ENCODE data around the gene CABP1. TPM values are rescaled to one million over a fixed set of nuclear protein-coding genes. Genes with fewer than 3 reads are reported as not detected.

Gene CABP1
- polyA plus RNA-seq, 1 donor (not counting 4 experiments of a cell fraction or from before 2014, with no cell fraction given), result 0.04 TPM

GRCh38 chr12:120662879-120663278 lies 22.5 kb downstream of the CABP1 start:
- Histone ChIP-seq H3K9ac (ENCODE audit: control insufficient read depth, extremely low read depth, insufficient read depth, low read length) (no peak overlapping the region), H3K4me2 (ENCODE audit: control insufficient read depth, extremely low read depth, insufficient read depth, low read depth, low read length) (no peak overlapping the region), H3K4me3 (ENCODE audit: control insufficient read depth in 2 of 3, extremely low read depth in 1 of 3, insufficient read depth in 2 of 3, low read depth in 1 of 3, low read length in 3 of 3) (no peak overlapping the region), H3K4me1 (ENCODE audit: control insufficient read depth, extremely low read depth, insufficient read depth, low read length) (no peaks in the 10 kb centered on the region), H3K36me3 (ENCODE audit: control insufficient read depth in 2 of 2, extremely low read depth in 1 of 2, insufficient read depth in 2 of 2, low read length in 2 of 2) (no peaks in the 10 kb centered on the region), H3K27me3 (ENCODE audit: control insufficient read depth, extremely low read depth, insufficient read depth, low read length) (peaks cover 6% of the 10 kb centered on the region), H2AFZ (ENCODE audit: control insufficient read depth, low read length) (no peak overlapping the region), H3K9me3 (ENCODE audit: control insufficient read depth, low read depth, low read length) (no peaks in the 10 kb centered on the region), H3K79me2 (ENCODE audit: control insufficient read depth, insufficient read depth, low read length) (no peaks in the 10 kb centered on the region), H4K20me1 (ENCODE audit: control insufficient read depth, extremely low read depth, insufficient read depth, low read length) (no peaks in the 10 kb centered on the region), H3K27ac (ENCODE audit: control insufficient read depth, insufficient read depth, low read length) (no peak overlapping the region), H3K9me1 (ENCODE audit: control insufficient read depth, extremely low read depth, insufficient read depth, low read length) (no peaks in the 10 kb centered on the region)
- FAIRE-seq (no peak), DNase-seq (ENCODE audit: low read depth, low spot score) (no peak)
- dilution Hi-C loops (cut with MboI; ENCODE audit: extremely low pct_ligation_motif_present, low sequenced_read_pairs), result no loop called here
- TF ChIP-seq, protein P1, sequence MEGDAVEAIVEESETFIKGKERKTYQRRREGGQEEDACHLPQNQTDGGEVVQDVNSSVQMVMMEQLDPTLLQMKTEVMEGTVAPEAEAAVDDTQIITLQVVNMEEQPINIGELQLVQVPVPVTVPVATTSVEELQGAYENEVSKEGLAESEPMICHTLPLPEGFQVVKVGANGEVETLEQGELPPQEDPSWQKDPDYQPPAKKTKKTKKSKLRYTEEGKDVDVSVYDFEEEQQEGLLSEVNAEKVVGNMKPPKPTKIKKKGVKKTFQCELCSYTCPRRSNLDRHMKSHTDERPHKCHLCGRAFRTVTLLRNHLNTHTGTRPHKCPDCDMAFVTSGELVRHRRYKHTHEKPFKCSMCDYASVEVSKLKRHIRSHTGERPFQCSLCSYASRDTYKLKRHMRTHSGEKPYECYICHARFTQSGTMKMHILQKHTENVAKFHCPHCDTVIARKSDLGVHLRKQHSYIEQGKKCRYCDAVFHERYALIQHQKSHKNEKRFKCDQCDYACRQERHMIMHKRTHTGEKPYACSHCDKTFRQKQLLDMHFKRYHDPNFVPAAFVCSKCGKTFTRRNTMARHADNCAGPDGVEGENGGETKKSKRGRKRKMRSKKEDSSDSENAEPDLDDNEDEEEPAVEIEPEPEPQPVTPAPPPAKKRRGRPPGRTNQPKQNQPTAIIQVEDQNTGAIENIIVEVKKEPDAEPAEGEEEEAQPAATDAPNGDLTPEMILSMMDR (optimal IDR thresholded peaks at IDR 0.05 in 1 of 3, IDR thresholded peaks at IDR 0.05 in 1 of 3, conservative IDR thresholded peaks at IDR 0.05 in 1 of 3; ENCODE audit: extremely low read depth in 1 of 3, insufficient read depth in 2 of 3, low read length in 3 of 3), result no peak
- TF ChIP-seq EZH2 (IDR thresholded peaks at IDR 0.05; ENCODE audit: low read length), result no peak

DNA sequence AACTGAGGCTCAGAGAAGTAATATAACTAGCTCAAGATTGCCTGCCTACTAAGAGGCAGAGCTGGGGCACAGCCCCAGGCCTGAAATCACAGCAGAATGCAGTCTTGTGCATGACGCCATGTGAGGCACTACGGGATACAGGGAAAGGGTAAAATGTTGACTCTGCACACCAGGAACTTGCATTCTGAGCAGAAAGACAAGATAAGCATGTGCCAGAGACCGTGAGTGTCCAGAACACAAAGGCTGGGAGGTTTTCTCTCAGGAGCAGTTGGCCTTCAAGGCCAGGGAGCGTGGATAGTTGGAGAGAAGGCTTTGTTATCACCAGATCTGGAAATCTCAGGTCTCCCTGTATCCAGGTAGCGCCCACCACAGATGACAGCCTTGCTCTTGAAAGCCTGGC lies 23.3 kb downstream of the CABP1 start:
- Histone ChIP-seq H3K27ac (ENCODE audit: control insufficient read depth, insufficient read depth, low read length) (no peak overlapping the region), H3K27me3 (ENCODE audit: control insufficient read depth, extremely low read depth, insufficient read depth, low read length) (peaks cover 4% of the 10 kb centered on the region), H2AFZ (ENCODE audit: control insufficient read depth, low read length) (no peak overlapping the region), H3K4me2 (ENCODE audit: control insufficient read depth, extremely low read depth, insufficient read depth, low read depth, low read length) (no peak overlapping the region), H3K9ac (ENCODE audit: control insufficient read depth, extremely low read depth, insufficient read depth, low read length) (no peak overlapping the region), H3K4me1 (ENCODE audit: control insufficient read depth, extremely low read depth, insufficient read depth, low read length) (no peaks in the 10 kb centered on the region), H3K9me1 (ENCODE audit: control insufficient read depth, extremely low read depth, insufficient read depth, low read length) (no peaks in the 10 kb centered on the region), H3K36me3 (ENCODE audit: control insufficient read depth in 2 of 2, extremely low read depth in 1 of 2, insufficient read depth in 2 of 2, low read length in 2 of 2) (no peaks in the 10 kb centered on the region), H4K20me1 (ENCODE audit: control insufficient read depth, extremely low read depth, insufficient read depth, low read length) (no peaks in the 10 kb centered on the region), H3K9me3 (ENCODE audit: control insufficient read depth, low read depth, low read length) (no peaks in the 10 kb centered on the region), H3K4me3 (ENCODE audit: control insufficient read depth in 2 of 3, extremely low read depth in 1 of 3, insufficient read depth in 2 of 3, low read depth in 1 of 3, low read length in 3 of 3) (no peak overlapping the region), H3K79me2 (ENCODE audit: control insufficient read depth, insufficient read depth, low read length) (no peaks in the 10 kb centered on the region)
- FAIRE-seq (no peak), DNase-seq (ENCODE audit: low read depth, low spot score) (no peak)
- TF ChIP-seq EZH2 (IDR thresholded peaks at IDR 0.05; ENCODE audit: low read length), result no peak
- TF ChIP-seq, protein P1 (optimal IDR thresholded peaks at IDR 0.05 in 1 of 3, IDR thresholded peaks at IDR 0.05 in 1 of 3, conservative IDR thresholded peaks at IDR 0.05 in 1 of 3; ENCODE audit: extremely low read depth in 1 of 3, insufficient read depth in 2 of 3, low read length in 3 of 3), result no peak
- dilution Hi-C loops (cut with MboI; ENCODE audit: extremely low pct_ligation_motif_present, low sequenced_read_pairs), result no loop called here
